Right lobe of liver (tissue), 4 donors: ENCODE measurements around the gene MTSS2.

Experiments used
- CTCF ChIP-seq, 4 donors: fragments of 200-600 bp in 3 of 4; fragments of 450-650 bp in 1 of 4; IDR thresholded peaks; one replicate each; pipeline versions ENCODE4 v1.5.1 to v1.8.0; 2016 to 2022; ENCODE audit warnings: antibody characterized with exemption in 4 of 4, mild to moderate bottlenecking in 2 of 4
- POLR2A ChIP-seq: fragments of 450-650 bp; IDR thresholded peaks from one replicate; pipeline ENCODE4 v1.6.1; 2017; ENCODE audit warnings: antibody characterized with exemption, mild to moderate bottlenecking
- donor health status: DM: no; HTN: no; CAD: no.
- donor health status: DM: no; HTN: no; CAD: no.
- donor health status: DM: no; HTN: yes; CAD: no.

GRCh38 chr16:70660672-70661350 is 25.0 kb downstream of the MTSS2 start:
- TF ChIP-seq CTCF (IDR thresholded peaks at IDR 0.05): no peak
- no peak for TF ChIP-seq POLR2A
